Trophoblast cell (in vitro differentiated cells and primary cell): ENCODE measurements around the gene POLD2.
"Not testable (repeated sequence)": the region's sequence is repeated elsewhere in the genome, so short reads cannot be mapped to it uniquely, and the experiment has no call there.

ENCODE experiments used
- DNase-seq, 2 donors: peaks; one replicate each; pipeline ENCODE4 v3.0.0-alpha.2; 2016
- H2AFZ ChIP-seq: 2 replicates; pipeline ENCODE4 v1.6.1; 2013; ENCODE audit warnings: low read length, moderate library complexity, mild to moderate bottlenecking; ENCODE audit not compliant: insufficient read depth, poor library complexity
- H2AK5ac ChIP-seq: 2 replicates; pipeline ENCODE4 v1.6.1; 2013; ENCODE audit warnings: mild to moderate bottlenecking, low read length
- H2BK120ac ChIP-seq: 2 replicates; pipeline ENCODE4 v1.6.1; 2013; ENCODE audit warnings: low read length, mild to moderate bottlenecking, moderate library complexity; ENCODE audit not compliant: insufficient read depth, poor library complexity
- H2BK12ac ChIP-seq: 2 replicates; pipeline ENCODE4 v1.6.1; 2013; ENCODE audit warnings: mild to moderate bottlenecking, low read length, moderate library complexity
- H2BK5ac ChIP-seq: 2 replicates; pipeline ENCODE4 v1.6.1; 2013; ENCODE audit warnings: low read length, low read depth, moderate library complexity, mild to moderate bottlenecking; ENCODE audit not compliant: poor library complexity
- H3K14ac ChIP-seq: 2 replicates; pipeline ENCODE4 v1.6.1; 2013; ENCODE audit warnings: mild to moderate bottlenecking, low read length
- H3K18ac ChIP-seq: 2 replicates; pipeline ENCODE4 v1.6.1; 2013; ENCODE audit warnings: mild to moderate bottlenecking, low read length
- H3K23ac ChIP-seq: 2 replicates; pipeline ENCODE4 v1.6.1; 2013; ENCODE audit warnings: low read length
- H3K27ac ChIP-seq: 2 replicates; pipeline ENCODE4 v1.5.1; 2013; ENCODE audit warnings: low read depth, mild to moderate bottlenecking, inconsistent platforms, low read length, moderate library complexity
- H3K27me3 ChIP-seq: 2 replicates; pipeline ENCODE4 v1.6.1; 2013; ENCODE audit warnings: inconsistent platforms, mild to moderate bottlenecking, low read length, moderate library complexity; ENCODE audit not compliant: insufficient read depth
- H3K36me3 ChIP-seq, 2 experiments: 1 replicate in 1 of 2; 2 replicates in 1 of 2; pipeline ENCODE4 v1.6.1; 2013; ENCODE audit warnings: low read length in 2 of 2, mild to moderate bottlenecking in 2 of 2, moderate library complexity in 1 of 2; ENCODE audit not compliant: insufficient read depth in 2 of 2, control insufficient read depth in 1 of 2
- H3K4ac ChIP-seq: 2 replicates; pipeline ENCODE4 v1.6.1; 2013; ENCODE audit warnings: low read depth, mild to moderate bottlenecking, low read length, moderate library complexity
- H3K4me1 ChIP-seq, 2 experiments: 1 replicate in 1 of 2; 2 replicates in 1 of 2; pipeline ENCODE4 v1.6.1; 2013; ENCODE audit warnings: low read length in 2 of 2, mild to moderate bottlenecking in 2 of 2, moderate library complexity in 1 of 2; ENCODE audit not compliant: insufficient read depth in 2 of 2, control insufficient read depth in 1 of 2
- H3K4me2 ChIP-seq: 2 replicates; pipeline ENCODE4 v1.6.1; 2013; ENCODE audit warnings: inconsistent platforms, mild to moderate bottlenecking, low read length, moderate library complexity
- H3K4me3 ChIP-seq: 2 replicates; pipeline ENCODE4 v1.5.1; 2013; ENCODE audit warnings: mild to moderate bottlenecking, low read depth, low read length, inconsistent platforms
- H3K79me1 ChIP-seq: one replicate; pipeline ENCODE4 v1.6.1; 2013; ENCODE audit warnings: low read length
- H3K79me2 ChIP-seq: 2 replicates; pipeline ENCODE4 v1.6.1; 2013; ENCODE audit warnings: low read length, mild to moderate bottlenecking; ENCODE audit not compliant: control insufficient read depth, insufficient read depth, poor library complexity
- H3K9ac ChIP-seq: 2 replicates; pipeline ENCODE4 v1.6.1; 2013; ENCODE audit warnings: mild to moderate bottlenecking, low read length
- H3K9me3 ChIP-seq: 2 replicates; pipeline ENCODE4 v1.6.1; 2013; ENCODE audit warnings: low read depth, mild to moderate bottlenecking, control low read depth, inconsistent platforms, low read length; ENCODE audit not compliant: insufficient read depth
- H4K12ac ChIP-seq: 2 replicates; pipeline ENCODE4 v1.6.1; 2013; ENCODE audit warnings: low read depth, mild to moderate bottlenecking, low read length, moderate library complexity
- H4K8ac ChIP-seq: 2 replicates; pipeline ENCODE4 v1.6.1; 2013; ENCODE audit warnings: low read depth, mild to moderate bottlenecking, low read length, moderate library complexity
- H4K91ac ChIP-seq: one replicate; pipeline ENCODE4 v1.6.1; 2013; ENCODE audit warnings: low read depth, mild to moderate bottlenecking, low read length, moderate library complexity
- WGBS: extraction: QIAGEN DNeasy Blood & Tissue Kit; methylation state at CpG from one replicate; pipeline ENCODE4 v1.1.7; 2013; ENCODE audit warnings: missing lambda C conversion rate; ENCODE audit not compliant: insufficient read length, insufficient coverage; ENCODE audit errors: extremely low coverage; 5-methylcytosine and 5-hydroxymethylcytosine counted together

POLD2 gene

DNA sequence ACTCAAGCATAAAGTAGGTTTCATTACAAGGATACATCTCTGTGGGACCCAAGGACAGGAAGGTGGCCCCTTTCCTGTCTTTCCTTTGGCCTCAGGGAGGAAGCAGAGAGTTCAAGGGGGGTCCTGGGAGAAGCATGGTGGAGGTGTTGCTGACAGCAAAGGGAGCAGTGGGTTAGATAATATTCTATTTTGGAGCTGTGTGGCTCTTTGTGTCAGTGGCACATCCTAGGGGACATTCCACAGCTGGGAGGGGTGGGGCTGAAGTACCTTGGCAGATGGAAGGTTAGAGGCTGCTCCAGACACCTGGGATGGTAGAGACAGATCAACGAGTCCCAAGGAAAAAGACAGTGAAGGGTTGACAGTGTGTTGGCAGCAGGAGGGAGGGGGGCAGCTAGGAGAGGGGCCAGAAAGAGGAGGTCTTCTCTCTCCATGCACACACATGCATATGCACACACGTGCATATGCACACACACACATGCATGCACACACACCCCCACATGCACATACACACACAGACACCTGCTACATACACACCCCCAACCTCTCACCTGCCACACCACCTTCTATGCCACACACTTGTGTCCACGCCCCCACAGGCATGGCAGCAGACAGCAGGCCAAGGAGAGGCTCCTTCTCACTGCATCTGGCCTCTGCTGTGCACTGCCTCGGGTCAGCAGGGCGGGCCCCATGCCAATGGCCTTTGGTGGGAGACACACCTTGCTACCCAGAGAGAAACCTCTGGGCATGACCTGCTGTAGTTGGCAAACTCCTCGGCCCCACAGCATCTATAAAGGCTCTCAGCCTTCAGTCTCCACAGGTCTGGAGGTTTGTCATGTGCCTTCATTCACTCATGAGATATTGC, 5.6 kb upstream of the POLD2 start:
- Histone ChIP-seq H4K91ac (no peak overlapping the region), H2AK5ac (no peak overlapping the region), H3K79me1 (peaks cover 10% of the 10 kb centered on the region), H3K36me3 (no peaks in the 10 kb centered on the region), H3K4me3 (no peak overlapping the region), H3K79me2 (no peaks in the 10 kb centered on the region), H4K12ac (no peak overlapping the region), H3K14ac (no peak overlapping the region), H2AFZ (no peak overlapping the region), H2BK120ac (no peak overlapping the region), H2BK5ac (no peak overlapping the region), H3K4me1 (peaks cover 17% of the 10 kb centered on the region in 2 experiments), H3K9ac (no peak overlapping the region), H2BK12ac (no peak overlapping the region), H3K27ac (no peak overlapping the region), H3K18ac (no peak overlapping the region), H3K9me3 (peaks cover 4% of the 10 kb centered on the region), H3K23ac (no peak overlapping the region), H3K27me3 (no peaks in the 10 kb centered on the region), H4K8ac (no peak overlapping the region), H3K4me2 (no peak overlapping the region), H3K4ac (no peak overlapping the region)
- no CpG with 5 or more reads among the region's 6 CpGs for WGBS
- DNase-seq, result no peak

DNA sequence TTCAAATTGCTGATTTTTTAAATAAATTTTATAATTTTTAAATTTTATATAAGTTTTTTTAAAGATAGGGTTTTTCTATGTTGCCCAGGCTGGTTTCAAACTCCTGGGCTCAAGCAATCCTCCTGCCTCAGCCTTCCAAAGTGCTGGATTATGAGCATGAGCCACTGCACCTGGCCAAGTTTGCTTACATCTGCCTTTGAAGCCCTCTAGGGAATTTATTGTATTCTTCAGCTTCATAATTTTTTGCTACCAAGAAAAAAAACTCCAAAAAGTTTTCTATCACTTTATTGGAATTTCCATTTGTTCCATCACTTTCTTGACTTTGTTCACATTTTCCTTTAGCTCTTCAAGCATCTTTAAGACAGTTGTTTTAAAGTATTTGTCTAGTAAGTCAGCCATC, 3.8 kb upstream of the POLD2 start:
- Histone ChIP-seq H3K18ac (no peak overlapping the region), H4K91ac (no peak overlapping the region), H3K4me1 (peaks cover 13% of the 10 kb centered on the region in 2 experiments), H3K4me2 (no peak overlapping the region), H3K27ac (no peak overlapping the region), H3K79me2 (no peaks in the 10 kb centered on the region), H2AFZ (no peak overlapping the region), H3K79me1 (peaks cover 12% of the 10 kb centered on the region), H3K27me3 (no peaks in the 10 kb centered on the region), H3K9ac (no peak overlapping the region), H3K4ac (no peak overlapping the region), H3K4me3 (no peak overlapping the region), H3K9me3 (peaks cover 4% of the 10 kb centered on the region), H2BK5ac (no peak overlapping the region), H4K12ac (no peak overlapping the region), H2BK120ac (no peak overlapping the region), H3K14ac (no peak overlapping the region), H3K36me3 (no peaks in the 10 kb centered on the region), H2AK5ac (no peak overlapping the region), H3K23ac (no peak overlapping the region), H2BK12ac (no peak overlapping the region), H4K8ac (no peak overlapping the region)
- no peak for DNase-seq

DNA sequence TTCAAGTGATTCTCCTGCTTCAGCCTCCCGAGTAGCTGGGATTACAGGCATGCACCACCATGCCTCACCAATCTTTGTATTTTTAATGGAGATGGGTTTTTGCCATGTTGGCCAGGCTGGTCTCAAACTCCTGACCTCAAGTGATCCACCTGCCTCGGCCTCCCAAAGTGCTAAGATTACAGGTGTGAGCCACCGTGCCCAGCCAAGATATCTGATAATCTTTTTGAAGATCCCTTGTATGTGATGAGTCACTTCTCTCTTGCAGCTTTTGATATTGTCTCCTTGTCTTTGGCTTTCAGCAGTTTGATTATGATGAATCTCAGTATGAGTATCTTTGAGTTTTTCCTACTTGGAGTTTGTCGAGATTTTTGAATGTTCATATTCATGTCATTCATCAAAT, 3.2 kb upstream of the POLD2 start:
- H4K12ac ChIP-seq, H3K4me3 ChIP-seq, H3K23ac ChIP-seq, H3K4me1 ChIP-seq, H2AK5ac ChIP-seq, H4K8ac ChIP-seq, H3K9me3 ChIP-seq, H2AFZ ChIP-seq, H3K18ac ChIP-seq, H3K79me1 ChIP-seq, H3K9ac ChIP-seq, H2BK120ac ChIP-seq, H3K27me3 ChIP-seq, H3K79me2 ChIP-seq, H3K14ac ChIP-seq, H3K36me3 ChIP-seq, DNase-seq, H3K27ac ChIP-seq, H3K4me2 ChIP-seq, H2BK12ac ChIP-seq, H3K4ac ChIP-seq, H2BK5ac ChIP-seq, H4K91ac ChIP-seq: not testable (repeated sequence)
- no CpG with 5 or more reads among the region's 4 CpGs for WGBS

DNA sequence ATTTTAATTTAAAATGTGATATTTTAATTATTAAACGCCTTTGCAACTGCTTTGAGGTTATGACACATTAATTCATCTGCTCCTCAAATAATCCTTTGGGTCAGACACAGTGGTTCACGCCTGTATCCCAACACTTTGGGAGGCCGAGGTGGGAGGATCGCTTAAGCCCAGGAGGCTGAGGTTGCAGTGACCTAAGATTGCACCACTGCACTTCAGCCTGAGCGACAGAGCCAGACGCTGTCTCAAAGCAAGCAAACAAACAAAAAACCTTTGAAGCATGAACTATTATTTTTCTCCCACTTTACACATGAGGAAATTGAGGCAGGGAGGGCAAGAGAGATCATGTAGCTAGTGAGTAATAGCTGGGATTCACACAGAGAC, 1.5 kb upstream of the POLD2 start:
- Histone ChIP-seq H2AK5ac (no peak overlapping the region), H2BK5ac (no peak overlapping the region), H3K36me3 (peaks cover 8 to 14% of the 10 kb centered on the region in 2 experiments), H3K4me3 (no peak overlapping the region), H3K27me3 (no peaks in the 10 kb centered on the region), H4K12ac (no peak overlapping the region), H4K8ac (no peak overlapping the region), H3K23ac (no peak overlapping the region), H3K4me1 (peaks cover 0 to 2% of the 10 kb centered on the region in 2 experiments), H3K14ac (no peak overlapping the region), H4K91ac (no peak overlapping the region), H3K9ac (no peak overlapping the region), H3K79me1 (peaks cover 6% of the 10 kb centered on the region), H3K4ac (no peak overlapping the region), H3K27ac (no peak overlapping the region), H3K4me2 (no peak overlapping the region), H3K9me3 (peaks cover 4% of the 10 kb centered on the region), H2BK12ac (no peak overlapping the region), H3K18ac (no peak overlapping the region), H2AFZ (no peak overlapping the region), H3K79me2 (no peaks in the 10 kb centered on the region), H2BK120ac (no peak overlapping the region)
- no peak for DNase-seq
- WGBS, result no CpG with 5 or more reads among the region's 6 CpGs
